HEK293 (cell line): Measurements from ENCODE around the gene NAGA.

Source experiments
- ATF2 ChIP-seq: fragments of 450-650 bp; formaldehyde crosslinking; IDR thresholded peaks from 2 replicates; pipeline ENCODE4 v1.5.1; 2016; ENCODE audit warnings: missing biosample characterization, missing genetic modification characterization, low read depth
- EGR2 ChIP-seq: fragments of 450-650 bp; formaldehyde crosslinking; IDR thresholded peaks from 2 replicates; pipeline ENCODE4 v1.5.1; 2016; ENCODE audit warnings: low read depth, missing biosample characterization, missing genetic modification characterization
- GLIS1 ChIP-seq: fragments of 450-650 bp; formaldehyde crosslinking; IDR thresholded peaks from 2 replicates; pipeline ENCODE4 v1.5.1; 2016; ENCODE audit warnings: missing biosample characterization, missing genetic modification characterization
- HOXC10 ChIP-seq: sonication (generic); formaldehyde crosslinking; IDR thresholded peaks from 2 replicates; pipeline ENCODE4 v1.8.1; 2023; ENCODE audit warnings: mild to moderate bottlenecking, missing genetic modification reagents
- MZF1 ChIP-seq: fragments of 450-650 bp; formaldehyde crosslinking; IDR thresholded peaks from 2 replicates; pipeline ENCODE4 v1.5.1; 2017; ENCODE audit warnings: missing biosample characterization, missing genetic modification characterization, borderline replicate concordance
- SP2 ChIP-seq: fragments of 450-650 bp; formaldehyde crosslinking; IDR thresholded peaks from 2 replicates; pipeline ENCODE4 v1.5.1; 2016; ENCODE audit warnings: missing biosample characterization, missing genetic modification characterization
- YY2 ChIP-seq: fragments of 450-650 bp; formaldehyde crosslinking; IDR thresholded peaks from 2 replicates; pipeline ENCODE4 v1.5.1; 2016; ENCODE audit warnings: missing biosample characterization, missing genetic modification characterization
- ZBTB20 ChIP-seq: fragments of 450-650 bp; formaldehyde crosslinking; IDR thresholded peaks from 2 replicates; pipeline ENCODE4 v1.5.1; 2016; ENCODE audit warnings: missing biosample characterization, missing genetic modification characterization
- ZBTB21 ChIP-seq: fragments of 450-650 bp; formaldehyde crosslinking; IDR thresholded peaks from 2 replicates; pipeline ENCODE4 v1.5.1; 2017; ENCODE audit warnings: missing biosample characterization, missing genetic modification characterization
- ZBTB8A ChIP-seq: fragments of 450-650 bp; formaldehyde crosslinking; IDR thresholded peaks from 2 replicates; pipeline ENCODE4 v1.5.1; 2016; ENCODE audit warnings: missing biosample characterization, missing genetic modification characterization
- ZEB2 ChIP-seq: fragments of 450-650 bp; formaldehyde crosslinking; IDR thresholded peaks from 2 replicates; pipeline ENCODE4 v1.5.1; 2016; ENCODE audit warnings: missing biosample characterization, missing genetic modification characterization
- ZNF157 ChIP-seq: fragments of 450-650 bp; formaldehyde crosslinking; IDR thresholded peaks from 2 replicates; pipeline ENCODE4 v1.5.1; 2016; ENCODE audit warnings: missing biosample characterization, missing genetic modification characterization
- ZNF19 ChIP-seq: fragments of 450-650 bp; formaldehyde crosslinking; IDR thresholded peaks from 2 replicates; pipeline ENCODE4; 2016; ENCODE audit warnings: missing biosample characterization, missing genetic modification characterization, low read depth
- ZNF2 ChIP-seq: fragments of 450-650 bp; formaldehyde crosslinking; IDR thresholded peaks from 2 replicates; pipeline ENCODE4 v1.5.1; 2016; ENCODE audit warnings: missing biosample characterization, missing genetic modification characterization
- ZNF202 ChIP-seq: fragments of 450-650 bp; formaldehyde crosslinking; IDR thresholded peaks from 2 replicates; pipeline ENCODE4 v1.5.1; 2016; ENCODE audit warnings: missing biosample characterization, missing genetic modification characterization, borderline replicate concordance
- ZNF223 ChIP-seq: fragments of 450-650 bp; formaldehyde crosslinking; IDR thresholded peaks from 2 replicates; pipeline ENCODE4 v1.5.1; 2016; ENCODE audit warnings: missing biosample characterization, missing genetic modification characterization
- ZNF23 ChIP-seq: fragments of 450-650 bp; formaldehyde crosslinking; IDR thresholded peaks from 2 replicates; pipeline ENCODE4 v1.5.1; 2016; ENCODE audit warnings: missing biosample characterization, missing genetic modification characterization, borderline replicate concordance
- ZNF26 ChIP-seq: fragments of 450-650 bp; formaldehyde crosslinking; IDR thresholded peaks from 2 replicates; pipeline ENCODE4 v1.5.1; 2016; ENCODE audit warnings: missing biosample characterization, missing genetic modification characterization
- ZNF302 ChIP-seq: fragments of 450-650 bp; formaldehyde crosslinking; IDR thresholded peaks from 2 replicates; pipeline ENCODE4 v1.5.1; 2016; ENCODE audit warnings: missing biosample characterization, missing genetic modification characterization, low read depth
- ZNF324 ChIP-seq: fragments of 450-650 bp; formaldehyde crosslinking; IDR thresholded peaks from 2 replicates; pipeline ENCODE4 v1.5.1; 2016; ENCODE audit warnings: missing biosample characterization, missing genetic modification characterization
- ZNF335 ChIP-seq: fragments of 450-650 bp; formaldehyde crosslinking; conservative IDR thresholded peaks from 2 replicates; pipeline ENCODE4 v1.5.1; 2016; ENCODE audit warnings: missing biosample characterization, missing genetic modification characterization
- ZNF37A ChIP-seq: fragments of 450-650 bp; IDR thresholded peaks from 2 replicates; pipeline ENCODE4 v1.5.1; 2018; ENCODE audit warnings: missing biosample characterization, missing genetic modification characterization
- ZNF398 ChIP-seq: fragments of 450-650 bp; formaldehyde crosslinking; IDR thresholded peaks from 2 replicates; pipeline ENCODE4 v1.5.1; 2017; ENCODE audit warnings: missing biosample characterization, missing genetic modification characterization
- ZNF416 ChIP-seq: fragments of 450-650 bp; formaldehyde crosslinking; IDR thresholded peaks from 2 replicates; pipeline ENCODE4 v1.5.1; 2016; ENCODE audit warnings: missing biosample characterization, missing genetic modification characterization
- ZNF433 ChIP-seq: fragments of 450-650 bp; formaldehyde crosslinking; IDR thresholded peaks from 2 replicates; pipeline ENCODE4 v1.5.1; 2016; ENCODE audit warnings: missing biosample characterization, missing genetic modification characterization, low read depth
- ZNF521 ChIP-seq: fragments of 450-650 bp; formaldehyde crosslinking; IDR thresholded peaks from 2 replicates; pipeline ENCODE4 v1.5.1; 2017; ENCODE audit warnings: missing biosample characterization, mild to moderate bottlenecking, missing genetic modification characterization
- ZNF600 ChIP-seq: fragments of 450-650 bp; formaldehyde crosslinking; IDR thresholded peaks from 2 replicates; pipeline ENCODE4 v1.5.1; 2016; ENCODE audit warnings: missing biosample characterization, missing genetic modification characterization
- ZNF624 ChIP-seq: fragments of 450-650 bp; formaldehyde crosslinking; IDR thresholded peaks from 2 replicates; pipeline ENCODE4 v1.5.1; 2017; ENCODE audit warnings: missing biosample characterization, missing genetic modification characterization
- ZNF658 ChIP-seq: fragments of 450-650 bp; formaldehyde crosslinking; IDR thresholded peaks from 2 replicates; pipeline ENCODE4; 2016; ENCODE audit warnings: missing biosample characterization, missing genetic modification characterization
- ZNF701 ChIP-seq: fragments of 450-650 bp; formaldehyde crosslinking; IDR thresholded peaks from 2 replicates; pipeline ENCODE4 v1.5.1; 2016; ENCODE audit warnings: missing biosample characterization, missing genetic modification characterization
- ZNF747 ChIP-seq: fragments of 450-650 bp; formaldehyde crosslinking; IDR thresholded peaks from 2 replicates; pipeline ENCODE4 v1.5.1; 2016; ENCODE audit warnings: missing biosample characterization, missing genetic modification characterization
- ZNF76 ChIP-seq: fragments of 450-650 bp; formaldehyde crosslinking; IDR thresholded peaks from 2 replicates; pipeline ENCODE4; 2016; ENCODE audit warnings: low read depth, missing biosample characterization, missing genetic modification characterization, borderline replicate concordance
- ZNF777 ChIP-seq: fragments of 450-650 bp; formaldehyde crosslinking; IDR thresholded peaks from 2 replicates; pipeline ENCODE4 v1.5.1; 2017; ENCODE audit warnings: missing biosample characterization, missing genetic modification characterization, borderline replicate concordance
- ZNF830 ChIP-seq: fragments of 450-650 bp; IDR thresholded peaks from 2 replicates; pipeline ENCODE4 v1.5.0; 2018; ENCODE audit warnings: missing biosample characterization, missing genetic modification characterization, low read depth, mild to moderate bottlenecking, moderate library complexity
- ZSCAN4 ChIP-seq: fragments of 450-650 bp; formaldehyde crosslinking; IDR thresholded peaks from 2 replicates; pipeline ENCODE4 v1.5.1; 2017; ENCODE audit warnings: missing biosample characterization, missing genetic modification characterization

Gene NAGA

GRCh38 chr22:42079319-42080251, 9.0 kb upstream of the NAGA start, which contains the start of gene SMDT1 (continued):
- TF ChIP-seq ZNF302 (tag by site-specific recombination): no peak
- TF ChIP-seq ZBTB8A: peak; percentile 99
- TF ChIP-seq ZNF624: no peak
- no peak for TF ChIP-seq HOXC10
- TF ChIP-seq ZBTB20 (tag by site-specific recombination): peak; percentile 93
- TF ChIP-seq ZNF223 (tag by site-specific recombination): no peak
- TF ChIP-seq ZNF2 (tag by site-specific recombination): peak; percentile 44; the same call in 1 of the 2 replicates
- no peak for TF ChIP-seq ZNF521 (tag by site-specific recombination)
- no peak for TF ChIP-seq ZNF26
- peak; percentile 33; the same call in 1 of the 2 replicates for TF ChIP-seq ZSCAN4 (tag by site-specific recombination)
- TF ChIP-seq SP2 (tag by site-specific recombination): peak; percentile 94
- no peak; the same call in 1 of the 2 replicates for TF ChIP-seq ZNF600 (tag by site-specific recombination)
- peak; percentile 87 for TF ChIP-seq ZNF335 (tag by site-specific recombination)
- peak; percentile 64; the same call in 1 of the 2 replicates for TF ChIP-seq ZNF76 (tag by site-specific recombination)
- no peak for TF ChIP-seq MZF1
- TF ChIP-seq ZNF777: peak; percentile 97
- no peak for TF ChIP-seq ZNF433
- TF ChIP-seq ZEB2 (tag by site-specific recombination): peak; percentile 97
- TF ChIP-seq ZNF398: peak; percentile 79
- peak; percentile 91 for TF ChIP-seq EGR2 (tag by site-specific recombination)
- peak; percentile 94 for TF ChIP-seq YY2 (tag by site-specific recombination)
- TF ChIP-seq ATF2 (tag by site-specific recombination): no peak
- peak; percentile 79 for TF ChIP-seq GLIS1
- TF ChIP-seq ZNF658 (tag by site-specific recombination): no peak
- TF ChIP-seq ZNF324 (tag by site-specific recombination): peak; percentile 88
- TF ChIP-seq ZNF23 (tag by site-specific recombination): no peak
- peak; percentile 65; the same call in 1 of the 2 replicates for TF ChIP-seq ZBTB21
- TF ChIP-seq ZNF202 (tag by site-specific recombination): no peak
- TF ChIP-seq ZNF830 (tag by site-specific recombination): no peak
- TF ChIP-seq ZNF157 (tag by site-specific recombination): no peak
- no peak for TF ChIP-seq ZNF19 (tag by site-specific recombination)
- no peak for TF ChIP-seq ZNF416 (tag by site-specific recombination)
- TF ChIP-seq ZNF701 (tag by site-specific recombination): no peak
- TF ChIP-seq ZNF37A (tag by site-specific recombination): peak; percentile 76
- TF ChIP-seq ZNF747 (tag by site-specific recombination): no peak
